ENCODE results near the gene GPD2. TPM values are rescaled to one million over a fixed set of nuclear protein-coding genes. Genes with fewer than 3 reads are reported as not detected.

Gene GPD2
- 10 to 100 TPM; 39.2 to 69.7 (median 64.1) TPM for total RNA-seq

- H3K9me3 ChIP-seq: no peaks in the 10 kb centered on the region
- no peaks in the 10 kb centered on the region for H3K36me3 ChIP-seq
- intact Hi-C loops (cut with DNase I; ENCODE audit: low total_unique reads): loop anchor here (1.0 kb wide), 2 partner anchors 36 to 102 kb away; no protein-coding TSS in a partner anchor
- ATAC-seq (peak; percentile 72), DNase-seq (peak; percentile 88 to 95)
- in situ Hi-C loops (cut with MboI; ENCODE audit: low sequenced_read_pairs in 4 of 4): no loop called here
- TF ChIP-seq, protein P1, sequence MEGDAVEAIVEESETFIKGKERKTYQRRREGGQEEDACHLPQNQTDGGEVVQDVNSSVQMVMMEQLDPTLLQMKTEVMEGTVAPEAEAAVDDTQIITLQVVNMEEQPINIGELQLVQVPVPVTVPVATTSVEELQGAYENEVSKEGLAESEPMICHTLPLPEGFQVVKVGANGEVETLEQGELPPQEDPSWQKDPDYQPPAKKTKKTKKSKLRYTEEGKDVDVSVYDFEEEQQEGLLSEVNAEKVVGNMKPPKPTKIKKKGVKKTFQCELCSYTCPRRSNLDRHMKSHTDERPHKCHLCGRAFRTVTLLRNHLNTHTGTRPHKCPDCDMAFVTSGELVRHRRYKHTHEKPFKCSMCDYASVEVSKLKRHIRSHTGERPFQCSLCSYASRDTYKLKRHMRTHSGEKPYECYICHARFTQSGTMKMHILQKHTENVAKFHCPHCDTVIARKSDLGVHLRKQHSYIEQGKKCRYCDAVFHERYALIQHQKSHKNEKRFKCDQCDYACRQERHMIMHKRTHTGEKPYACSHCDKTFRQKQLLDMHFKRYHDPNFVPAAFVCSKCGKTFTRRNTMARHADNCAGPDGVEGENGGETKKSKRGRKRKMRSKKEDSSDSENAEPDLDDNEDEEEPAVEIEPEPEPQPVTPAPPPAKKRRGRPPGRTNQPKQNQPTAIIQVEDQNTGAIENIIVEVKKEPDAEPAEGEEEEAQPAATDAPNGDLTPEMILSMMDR (IDR thresholded peaks at IDR 0.05 in 4 of 5, conservative IDR thresholded peaks at IDR 0.05 in 1 of 5): peak in 2 of 5 experiments; percentile 19 to 26
- peak; percentile 80 to 91 for TF ChIP-seq POLR2A (IDR thresholded peaks at IDR 0.05)
- H3K4me3 ChIP-seq: peak within 1 kb of the TSS; percentile 78 to 85 (median 82)
- H3K27ac ChIP-seq: peak within 1 kb of the TSS; percentile 98 to 99 (median 98)
- no peaks in the 10 kb centered on the region for H3K27me3 ChIP-seq
- H3K4me1 ChIP-seq: peaks cover 49 to 50% of the 10 kb centered on the region in 2 donors
These were observed at the start of gene GPD2 for GRCh38 chr2:156435718-156436496. TSS of gene GPD2 (plus strand) at chr2:156436379. CDS start at chr2:156476106, 39,727 bp downstream.

- no peak overlapping the region for H3K27ac ChIP-seq
- H3K36me3 ChIP-seq: no peaks in the 10 kb centered on the region
- ATAC-seq (no peak), DNase-seq (no peak)
- intact Hi-C loops (cut with DNase I; ENCODE audit: low total_unique reads) (no loop called here), in situ Hi-C loops (cut with MboI; ENCODE audit: low sequenced_read_pairs in 4 of 4) (loop anchor here in 2 of 4 donors (10.0 kb wide), 1 partner anchor 49 kb away; no protein-coding TSS in a partner anchor)
- TF ChIP-seq, protein P1 (IDR thresholded peaks at IDR 0.05 in 4 of 5, conservative IDR thresholded peaks at IDR 0.05 in 1 of 5): no peak
- TF ChIP-seq POLR2A (IDR thresholded peaks at IDR 0.05): no peak
- no peaks in the 10 kb centered on the region for H3K27me3 ChIP-seq
- H3K4me1 ChIP-seq: no peaks in the 10 kb centered on the region
- H3K4me3 ChIP-seq: no peak overlapping the region
- H3K9me3 ChIP-seq: no peaks in the 10 kb centered on the region
These were observed 42.0 kb upstream of the GPD2 start for GRCh38 chr2:156394033-156394741.

DNA sequence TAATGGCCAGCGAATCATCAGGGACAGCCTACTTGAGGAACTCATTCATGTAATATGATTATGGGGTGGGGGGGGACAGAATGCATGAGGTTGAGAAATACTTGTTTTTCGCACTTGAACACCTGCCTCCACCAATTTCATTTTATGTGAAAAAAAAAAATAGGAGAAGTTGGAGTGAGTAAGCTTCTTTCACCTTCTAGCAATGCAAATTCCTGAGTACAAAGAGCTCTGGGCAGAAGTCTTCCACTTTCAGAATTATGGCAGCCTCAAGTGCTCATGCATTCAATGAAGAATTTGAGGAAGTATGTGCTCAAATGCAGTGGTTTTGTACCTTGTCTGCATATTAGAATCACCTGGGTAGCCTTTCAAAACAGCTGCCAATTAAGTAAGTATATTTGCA is 40.1 kb upstream of the GPD2 start:
- intact Hi-C loops (cut with DNase I; ENCODE audit: low total_unique reads) (no loop called here), in situ Hi-C loops (cut with MboI; ENCODE audit: low sequenced_read_pairs in 4 of 4) (loop anchor here in 2 of 4 donors (10.0 kb wide), 1 partner anchor 51 kb away; no protein-coding TSS in a partner anchor)
- DNase-seq (no peak), ATAC-seq (no peak)
- Histone ChIP-seq H3K27ac (no peak overlapping the region), H3K4me3 (no peak overlapping the region), H3K9me3 (no peaks in the 10 kb centered on the region), H3K36me3 (no peaks in the 10 kb centered on the region), H3K4me1 (peaks cover 6 to 7% of the 10 kb centered on the region in 2 donors), H3K27me3 (no peaks in the 10 kb centered on the region)
- no peak for TF ChIP-seq POLR2A (IDR thresholded peaks at IDR 0.05)
- TF ChIP-seq, protein P1 (IDR thresholded peaks at IDR 0.05 in 4 of 5, conservative IDR thresholded peaks at IDR 0.05 in 1 of 5): no peak

DNA sequence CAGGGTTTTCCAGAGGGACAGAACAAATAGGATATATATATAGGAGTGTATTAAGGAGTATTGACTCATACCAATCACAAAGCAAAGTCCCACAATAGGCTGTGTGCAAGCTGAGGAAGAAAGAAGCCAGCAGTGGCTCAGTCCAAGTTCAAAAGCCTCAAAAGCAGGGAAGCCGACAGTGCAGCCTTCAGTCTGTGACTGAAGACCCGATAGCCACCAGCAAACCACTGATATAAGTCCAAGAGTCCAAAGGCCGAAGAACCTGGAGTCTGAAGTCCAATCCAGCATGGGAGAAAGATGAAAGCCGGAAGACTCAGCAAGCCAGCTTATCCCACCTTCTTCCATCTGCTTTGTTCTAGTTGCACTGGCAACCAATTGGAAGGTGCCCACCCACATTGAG is 39.0 kb upstream of the GPD2 start:
- intact Hi-C loops (cut with DNase I; ENCODE audit: low total_unique reads): no loop called here

More for the DNA sequence above, 39.0 kb upstream of the GPD2 start:
- Histone ChIP-seq H3K27ac (no peak overlapping the region), H3K9me3 (no peaks in the 10 kb centered on the region), H3K36me3 (no peaks in the 10 kb centered on the region), H3K27me3 (no peaks in the 10 kb centered on the region), H3K4me1 (peaks cover 6 to 7% of the 10 kb centered on the region in 2 donors), H3K4me3 (no peak overlapping the region)
- DNase-seq: no peak
- TF ChIP-seq, protein P1 (IDR thresholded peaks at IDR 0.05 in 4 of 5, conservative IDR thresholded peaks at IDR 0.05 in 1 of 5): no peak
- no peak for TF ChIP-seq POLR2A (IDR thresholded peaks at IDR 0.05)
- no peak for ATAC-seq
- in situ Hi-C loops (cut with MboI; ENCODE audit: low sequenced_read_pairs in 4 of 4): loop anchor here in 2 of 4 donors (10.0 kb wide), 1 partner anchor 52 kb away; no protein-coding TSS in a partner anchor
